ENCODE results near the gene UBE2C.

The UBE2C gene

DNA sequence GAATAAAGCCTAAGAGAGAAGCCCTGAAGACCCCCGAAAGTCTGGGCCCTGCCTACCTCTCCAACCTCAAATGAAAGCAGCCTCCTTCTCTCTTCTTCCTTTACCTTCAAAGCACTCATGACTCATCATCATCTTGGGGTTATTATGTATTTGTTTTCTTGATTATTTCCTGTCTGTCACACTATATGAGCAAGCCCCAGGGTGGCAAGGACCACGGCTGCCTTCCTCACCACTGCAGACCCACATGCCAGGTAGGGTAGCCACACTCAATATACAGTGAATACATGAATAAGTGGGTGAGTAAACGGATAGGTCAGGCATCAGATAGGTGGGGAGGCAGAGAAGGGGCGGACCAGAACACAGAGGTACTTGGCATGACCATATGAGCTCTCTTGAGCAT lies 29.6 kb upstream of the UBE2C start:
- H3K36me3 ChIP-seq (ENCODE audit: control insufficient read depth, low read length), result no peaks in the 10 kb centered on the region
- H3K4me3 ChIP-seq (ENCODE audit: low read length), result no peak overlapping the region
- no peaks in the 10 kb centered on the region for H3K79me2 ChIP-seq (ENCODE audit: control insufficient read depth, low read length)
- peaks cover 25% of the 10 kb centered on the region for H3K27me3 ChIP-seq (ENCODE audit: control insufficient read depth, low read length)
- H3K4me2 ChIP-seq (ENCODE audit: low read length), result no peak overlapping the region
- no peaks in the 10 kb centered on the region for H3K9me2 ChIP-seq (replicated peaks; ENCODE audit: control insufficient read depth, low read length)
- TF ChIP-seq, protein P1, sequence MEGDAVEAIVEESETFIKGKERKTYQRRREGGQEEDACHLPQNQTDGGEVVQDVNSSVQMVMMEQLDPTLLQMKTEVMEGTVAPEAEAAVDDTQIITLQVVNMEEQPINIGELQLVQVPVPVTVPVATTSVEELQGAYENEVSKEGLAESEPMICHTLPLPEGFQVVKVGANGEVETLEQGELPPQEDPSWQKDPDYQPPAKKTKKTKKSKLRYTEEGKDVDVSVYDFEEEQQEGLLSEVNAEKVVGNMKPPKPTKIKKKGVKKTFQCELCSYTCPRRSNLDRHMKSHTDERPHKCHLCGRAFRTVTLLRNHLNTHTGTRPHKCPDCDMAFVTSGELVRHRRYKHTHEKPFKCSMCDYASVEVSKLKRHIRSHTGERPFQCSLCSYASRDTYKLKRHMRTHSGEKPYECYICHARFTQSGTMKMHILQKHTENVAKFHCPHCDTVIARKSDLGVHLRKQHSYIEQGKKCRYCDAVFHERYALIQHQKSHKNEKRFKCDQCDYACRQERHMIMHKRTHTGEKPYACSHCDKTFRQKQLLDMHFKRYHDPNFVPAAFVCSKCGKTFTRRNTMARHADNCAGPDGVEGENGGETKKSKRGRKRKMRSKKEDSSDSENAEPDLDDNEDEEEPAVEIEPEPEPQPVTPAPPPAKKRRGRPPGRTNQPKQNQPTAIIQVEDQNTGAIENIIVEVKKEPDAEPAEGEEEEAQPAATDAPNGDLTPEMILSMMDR (IDR thresholded peaks at IDR 0.05; ENCODE audit: low read depth, low read length, poor library complexity, severe bottlenecking), result no peak
- no peak for TF ChIP-seq EZH2phosphoT487 (IDR thresholded peaks at IDR 0.05; ENCODE audit: borderline replicate concordance, low read length)
- H3K4me1 ChIP-seq (ENCODE audit: control insufficient read depth, low read length), result peaks cover 15% of the 10 kb centered on the region
- no peaks in the 10 kb centered on the region for H3F3A ChIP-seq (ENCODE audit: control insufficient read depth, insufficient read depth)
- no peak overlapping the region for H3K27ac ChIP-seq (ENCODE audit: low read depth, low read length)
- no peaks in the 10 kb centered on the region for H3K9me3 ChIP-seq (ENCODE audit: control insufficient read depth, insufficient read depth, low read length)
- H4K20me1 ChIP-seq (ENCODE audit: control insufficient read depth, insufficient read depth, low read depth, low read length), result no peaks in the 10 kb centered on the region

DNA sequence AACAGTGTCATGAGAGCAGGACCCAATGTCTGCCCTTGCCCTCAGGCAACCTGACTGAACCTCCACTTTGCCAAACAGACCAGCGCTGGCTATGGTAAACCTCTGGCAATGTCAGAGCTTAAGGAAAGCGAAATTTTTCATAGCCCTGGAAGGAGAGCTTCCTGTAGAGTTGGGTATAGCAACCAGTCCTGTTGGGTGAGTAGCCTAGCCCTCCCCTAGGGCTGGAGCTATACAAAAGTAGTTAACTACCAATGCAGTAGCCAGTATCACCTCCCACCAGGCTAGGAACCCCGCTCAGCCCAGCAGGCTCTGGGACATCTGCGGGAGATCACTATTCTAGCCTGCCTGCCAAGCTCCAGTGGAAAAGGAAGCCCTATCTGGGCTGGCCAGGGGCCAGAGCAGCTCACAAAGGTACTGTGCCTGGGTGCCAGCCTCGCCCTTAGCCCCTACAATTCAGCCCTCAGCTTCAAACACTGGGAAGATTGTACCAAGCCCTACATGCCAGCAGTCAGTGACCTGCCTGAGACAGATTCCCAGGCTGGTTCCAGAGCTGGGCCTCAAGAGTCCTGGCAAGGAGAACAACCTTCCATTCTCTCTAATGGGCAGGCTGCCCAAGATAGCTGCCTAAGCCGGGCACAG lies 28.7 kb upstream of the UBE2C start:
- no peak overlapping the region for H3K27ac ChIP-seq (ENCODE audit: low read depth, low read length)
- no peaks in the 10 kb centered on the region for H4K20me1 ChIP-seq (ENCODE audit: control insufficient read depth, insufficient read depth, low read depth, low read length)
- H3K4me3 ChIP-seq (ENCODE audit: low read length), result no peak overlapping the region
- H3K79me2 ChIP-seq (ENCODE audit: control insufficient read depth, low read length), result no peaks in the 10 kb centered on the region
- peaks cover 21% of the 10 kb centered on the region for H3K4me1 ChIP-seq (ENCODE audit: control insufficient read depth, low read length)
- no peaks in the 10 kb centered on the region for H3K9me2 ChIP-seq (replicated peaks; ENCODE audit: control insufficient read depth, low read length)
- no peaks in the 10 kb centered on the region for H3K36me3 ChIP-seq (ENCODE audit: control insufficient read depth, low read length)
- no peaks in the 10 kb centered on the region for H3K9me3 ChIP-seq (ENCODE audit: control insufficient read depth, insufficient read depth, low read length)
- no peak for TF ChIP-seq EZH2phosphoT487 (IDR thresholded peaks at IDR 0.05; ENCODE audit: borderline replicate concordance, low read length)
- TF ChIP-seq, protein P1 (IDR thresholded peaks at IDR 0.05; ENCODE audit: low read depth, low read length, poor library complexity, severe bottlenecking), result no peak
- H3K4me2 ChIP-seq (ENCODE audit: low read length), result no peak overlapping the region
- peaks cover 26% of the 10 kb centered on the region for H3K27me3 ChIP-seq (ENCODE audit: control insufficient read depth, low read length)
- H3F3A ChIP-seq (ENCODE audit: control insufficient read depth, insufficient read depth), result no peaks in the 10 kb centered on the region

DNA sequence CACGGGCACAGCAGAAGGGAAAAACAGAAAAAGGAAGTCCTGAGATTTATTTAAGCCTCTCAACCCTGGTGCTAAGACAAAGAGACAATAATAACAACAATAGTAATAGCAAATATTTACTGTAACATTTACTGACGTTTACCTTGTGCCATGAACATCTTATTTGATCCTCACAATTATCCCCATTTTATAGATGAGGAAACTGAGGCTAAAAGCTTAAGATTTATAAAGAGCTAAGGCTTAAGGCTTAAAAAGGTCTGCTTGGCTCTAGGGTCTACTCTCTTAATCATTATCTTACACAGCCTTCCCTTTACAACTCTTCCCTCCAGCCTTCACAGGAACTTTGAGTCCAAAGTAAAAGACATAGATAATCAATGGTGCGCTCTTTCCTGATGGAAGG lies 24.1 kb upstream of the UBE2C start:
- Histone ChIP-seq H3K9me2 (replicated peaks; ENCODE audit: control insufficient read depth, low read length) (no peaks in the 10 kb centered on the region), H3K79me2 (ENCODE audit: control insufficient read depth, low read length) (peaks cover 13% of the 10 kb centered on the region), H3K27me3 (ENCODE audit: control insufficient read depth, low read length) (peaks cover 22% of the 10 kb centered on the region), H3F3A (ENCODE audit: control insufficient read depth, insufficient read depth) (no peaks in the 10 kb centered on the region), H3K4me2 (ENCODE audit: low read length) (no peak overlapping the region), H3K27ac (ENCODE audit: low read depth, low read length) (no peak overlapping the region), H3K4me1 (ENCODE audit: control insufficient read depth, low read length) (peaks cover 33% of the 10 kb centered on the region), H4K20me1 (ENCODE audit: control insufficient read depth, insufficient read depth, low read depth, low read length) (no peaks in the 10 kb centered on the region), H3K4me3 (ENCODE audit: low read length) (no peak overlapping the region), H3K36me3 (ENCODE audit: control insufficient read depth, low read length) (peaks cover 7% of the 10 kb centered on the region), H3K9me3 (ENCODE audit: control insufficient read depth, insufficient read depth, low read length) (no peaks in the 10 kb centered on the region)
- no peak for TF ChIP-seq EZH2phosphoT487 (IDR thresholded peaks at IDR 0.05; ENCODE audit: borderline replicate concordance, low read length)

DNA sequence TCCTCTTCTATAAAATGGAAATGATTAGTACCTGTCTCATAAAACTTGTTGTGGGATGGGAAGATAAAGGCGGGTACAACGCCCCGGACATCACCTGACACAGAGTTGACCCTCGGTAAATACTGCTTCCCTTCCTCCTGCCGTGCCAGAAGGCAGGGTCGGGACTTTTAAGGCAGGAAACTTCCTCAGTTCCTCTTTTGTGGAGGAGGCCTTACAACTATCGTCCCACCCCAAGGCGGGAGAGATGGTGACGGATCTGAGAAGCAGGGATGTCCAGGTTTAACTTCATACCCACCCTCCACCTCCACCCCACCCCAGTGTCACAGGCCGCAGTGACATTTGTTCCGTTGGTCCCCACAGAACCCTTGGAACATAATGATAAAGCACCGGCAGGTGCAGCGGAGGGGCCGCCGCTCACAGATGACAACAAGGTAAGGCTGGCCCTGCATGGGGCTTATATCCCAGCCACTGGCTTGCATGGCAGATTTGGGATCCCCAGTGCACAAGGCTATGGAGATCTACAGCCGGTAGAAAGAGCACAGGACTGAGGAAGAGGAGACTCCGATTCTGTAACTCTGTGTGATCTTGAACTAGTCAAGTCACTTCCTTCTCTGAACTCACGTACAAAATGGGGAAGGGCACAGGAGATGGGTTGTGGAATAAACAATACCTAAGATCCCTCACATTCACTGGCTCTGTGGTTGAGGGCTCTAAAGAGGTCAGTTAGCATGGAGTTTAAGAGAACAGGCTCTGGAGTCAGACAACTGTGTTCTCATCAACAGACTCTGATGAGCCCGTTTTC lies 19.9 kb upstream of the UBE2C start:
- Histone ChIP-seq H3K27ac (ENCODE audit: low read depth, low read length) (peak overlapping the region; percentile 44), H3K4me1 (ENCODE audit: control insufficient read depth, low read length) (peaks cover 22% of the 10 kb centered on the region), H3K79me2 (ENCODE audit: control insufficient read depth, low read length) (peaks cover 13% of the 10 kb centered on the region), H4K20me1 (ENCODE audit: control insufficient read depth, insufficient read depth, low read depth, low read length) (no peaks in the 10 kb centered on the region), H3K9me3 (ENCODE audit: control insufficient read depth, insufficient read depth, low read length) (no peaks in the 10 kb centered on the region), H3F3A (ENCODE audit: control insufficient read depth, insufficient read depth) (no peaks in the 10 kb centered on the region), H3K36me3 (ENCODE audit: control insufficient read depth, low read length) (peaks cover 37% of the 10 kb centered on the region), H3K4me2 (ENCODE audit: low read length) (peak overlapping the region; percentile 89), H3K4me3 (ENCODE audit: low read length) (peak overlapping the region; percentile 99), H3K27me3 (ENCODE audit: control insufficient read depth, low read length) (peaks cover 6% of the 10 kb centered on the region), H3K9me2 (replicated peaks; ENCODE audit: control insufficient read depth, low read length) (no peaks in the 10 kb centered on the region)
- TF ChIP-seq, protein P1 (IDR thresholded peaks at IDR 0.05; ENCODE audit: low read depth, low read length, poor library complexity, severe bottlenecking), result no peak
- TF ChIP-seq EZH2phosphoT487 (IDR thresholded peaks at IDR 0.05; ENCODE audit: borderline replicate concordance, low read length), result no peak

All from DOHH2 (cell line).